Stimulated activated CD8-positive, alpha-beta memory T cell treated with anti-CD3 and anti-CD28 coated beads, Interleukin-7, amount 100 ng/mL, for 4 hours (primary cell): ENCODE measurements around the gene ARHGAP30.
"Not testable (repeated sequence)": the region's sequence is repeated elsewhere in the genome, so short reads cannot be mapped to it uniquely, and the experiment has no call there.

Source experiments
- DNase-seq, 2 donors: peaks; one replicate each; pipeline ENCODE4 v3.0.0-alpha.2; 2020; ENCODE audit warnings: low read depth in 2 of 2

The ARHGAP30 gene

GRCh38 chr1:161069731-161070270, at the start of gene ARHGAP30:
Gene ARHGAP30 (minus strand): TSS chr1:161069891. CDS start chr1:161069624, 267 bp downstream.
- DNase-seq = peak; percentile 78 to 80

GRCh38 chr1:161117759-161118581, 48.3 kb upstream of the ARHGAP30 start, which contains the start of the genes NIT1 and PFDN2:
Gene NIT1 (plus strand): TSS chr1:161118105. CDS start chr1:161118177, 72 bp downstream.
Gene PFDN2 (minus strand): TSS chr1:161118037. CDS start chr1:161118026, 11 bp downstream.
- peak; percentile 71 to 83 for DNase-seq

DNA sequence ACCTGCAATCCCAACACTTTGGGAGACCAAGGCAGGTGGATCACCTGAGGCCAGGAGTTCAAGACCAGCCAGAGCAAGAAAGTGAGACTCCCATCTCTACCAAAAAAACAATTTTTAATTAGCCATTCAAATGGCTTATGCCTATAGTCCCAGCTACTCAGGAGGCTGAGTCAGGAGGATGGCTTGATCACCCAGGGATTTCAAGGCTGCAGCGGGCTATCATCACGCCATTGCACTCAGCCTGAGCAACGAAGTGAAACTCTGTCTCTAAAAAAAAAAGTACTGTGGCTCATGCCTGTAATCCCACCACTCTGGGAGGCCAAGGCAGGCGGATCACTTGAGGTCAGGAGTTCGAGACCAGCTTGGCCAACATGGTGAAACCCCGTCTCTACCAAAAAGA, 46.3 kb upstream of the ARHGAP30 start:
- not testable (repeated sequence) for DNase-seq

GRCh38 chr1:161115132-161115711, 45.5 kb upstream of the ARHGAP30 start:
- DNase-seq = peak in 1 of 2 donors; percentile 34

- no peak for DNase-seq
Measured at GRCh38 chr1:161114556-161114955, 44.9 kb upstream of the ARHGAP30 start.

GRCh38 chr1:161113915-161114314, 44.2 kb upstream of the ARHGAP30 start:
- no peak for DNase-seq

DNA sequence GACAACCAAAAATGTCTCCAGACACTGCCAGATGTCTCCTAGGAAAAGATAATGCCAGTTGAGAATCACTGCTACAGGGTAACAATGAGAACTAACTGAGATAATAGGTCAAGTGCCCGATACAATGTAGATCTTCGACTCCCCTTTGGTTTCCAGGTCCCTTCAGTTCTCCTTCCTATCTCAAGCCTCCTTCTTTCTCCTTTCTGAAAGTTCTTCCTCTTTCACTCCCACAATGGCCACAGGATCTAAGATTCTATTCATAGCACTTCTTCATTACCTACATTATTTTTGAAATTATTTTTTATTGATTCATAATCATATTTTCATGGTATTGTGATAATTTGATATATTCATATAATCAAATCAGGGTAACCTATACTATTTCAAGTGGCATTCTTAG, 41.8 kb upstream of the ARHGAP30 start:
- DNase-seq = no peak

DNA sequence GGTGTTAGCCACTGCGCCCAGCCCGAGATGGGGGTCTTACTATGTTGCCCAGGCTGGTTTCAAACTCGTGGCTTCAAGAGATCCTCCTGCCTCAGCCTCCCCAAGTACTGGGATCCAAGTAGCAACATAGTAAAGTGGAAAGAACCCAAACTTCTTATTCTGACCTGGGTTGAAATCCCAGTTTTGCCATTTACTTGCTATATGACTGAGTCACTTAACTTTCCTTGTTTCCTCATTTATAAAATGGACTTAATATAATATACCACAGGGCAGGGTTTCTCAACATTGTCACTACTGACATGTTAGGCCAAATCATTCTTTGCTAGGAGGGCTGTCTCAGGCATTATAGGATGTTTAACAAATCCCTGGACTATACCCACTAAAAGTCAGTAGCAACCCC, 41.4 kb upstream of the ARHGAP30 start:
- no peak for DNase-seq

DNA sequence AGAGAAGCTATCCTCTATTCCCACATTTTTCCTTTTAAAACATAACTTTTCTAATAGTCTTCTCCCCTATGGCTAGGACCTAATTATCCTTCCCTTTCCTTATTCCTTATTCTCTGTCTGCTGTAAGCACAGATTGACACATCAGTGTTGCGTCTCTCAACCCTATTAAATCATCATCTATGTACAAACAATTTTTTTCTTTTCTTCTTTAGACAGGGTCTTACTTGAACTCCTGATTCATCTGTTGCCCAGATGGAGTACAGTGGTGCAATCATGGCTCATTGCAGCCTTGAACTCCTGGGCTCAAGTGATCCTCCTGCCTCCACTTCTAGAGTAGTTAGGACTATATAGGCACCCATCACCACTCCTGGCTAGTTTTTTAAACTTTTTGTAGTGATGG, 36.7 kb upstream of the ARHGAP30 start:
- no peak for DNase-seq

DNA sequence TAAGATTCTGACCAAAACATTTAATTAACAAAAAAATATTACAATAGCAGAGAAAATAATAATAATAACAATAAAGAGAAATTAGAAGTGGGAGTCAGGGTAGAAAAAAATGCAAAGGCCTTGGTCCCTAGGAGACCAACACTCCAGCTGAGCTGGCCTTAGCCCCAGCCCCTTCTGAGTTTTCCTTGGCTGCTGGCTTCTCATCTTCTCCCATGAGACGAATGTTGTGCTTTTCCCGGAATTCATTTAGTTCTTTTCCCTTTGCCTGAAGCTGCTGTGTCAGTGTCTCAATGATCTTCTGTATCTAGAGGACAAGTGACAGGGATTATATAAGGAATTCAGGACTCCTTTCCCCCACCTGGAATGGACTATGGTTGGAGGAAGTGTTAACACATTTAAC, 30.9 kb upstream of the ARHGAP30 start:
- DNase-seq = no peak

DNA sequence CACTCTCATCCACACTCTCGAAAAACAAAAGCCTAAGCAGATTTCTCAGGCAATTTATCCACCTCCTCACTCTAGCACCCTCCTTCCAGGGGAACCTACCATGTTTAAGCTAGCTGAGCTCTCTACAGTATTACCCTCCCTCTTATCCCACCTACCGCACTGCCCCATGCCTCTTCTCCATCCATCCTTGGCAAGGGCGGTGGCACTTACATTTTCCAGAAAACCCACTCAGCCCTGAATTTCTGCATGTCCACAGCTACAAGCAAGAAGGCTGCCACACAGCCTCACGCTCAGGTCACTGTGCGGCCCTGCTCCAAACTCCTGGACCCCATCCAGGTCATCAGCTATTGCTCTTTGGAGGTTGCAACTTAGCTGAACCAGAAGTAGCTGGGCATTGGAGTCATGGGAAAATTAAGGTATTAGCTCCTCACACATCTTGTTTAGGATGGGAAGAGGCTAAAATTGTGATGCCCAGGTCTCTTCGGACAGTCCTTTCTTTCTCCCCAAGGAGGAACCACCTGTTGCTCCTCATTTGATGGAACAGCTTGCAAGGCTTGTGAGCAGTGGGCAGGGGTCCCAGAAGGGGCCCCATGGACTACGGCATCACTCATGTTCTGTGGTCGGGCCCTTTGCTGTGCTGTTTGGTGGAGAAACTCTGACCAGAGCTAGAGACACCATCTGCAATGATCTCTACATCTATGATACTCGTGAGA, 29.6 kb upstream of the ARHGAP30 start:
- no peak for DNase-seq

GRCh38 chr1:161098210-161099068, 28.7 kb upstream of the ARHGAP30 start, which contains the start of gene KLHDC9:
Gene KLHDC9 (plus strand): TSS chr1:161098361. CDS start chr1:161098536, 175 bp downstream.
- DNase-seq = peak; percentile 26 to 60

DNA sequence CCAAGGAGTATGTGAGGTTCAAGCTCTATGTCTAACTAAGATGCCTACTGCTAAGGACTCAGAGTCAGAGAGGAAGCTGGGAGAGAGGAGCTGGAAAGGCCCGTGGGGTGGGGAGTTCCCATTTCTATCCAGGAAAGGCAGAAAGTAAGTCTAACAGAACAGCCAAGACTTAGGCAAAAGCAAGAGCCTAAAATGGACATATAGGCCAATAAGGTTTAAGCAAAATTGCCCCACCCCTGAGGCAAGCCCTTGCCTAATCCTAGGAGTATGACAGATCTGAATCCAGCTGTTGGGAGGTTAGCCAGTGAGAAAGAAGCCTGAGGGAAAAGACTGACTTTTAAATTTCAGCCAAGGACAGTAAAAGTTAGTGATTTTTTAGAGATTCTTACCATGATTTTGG, 26.8 kb upstream of the ARHGAP30 start:
- DNase-seq = no peak

DNA sequence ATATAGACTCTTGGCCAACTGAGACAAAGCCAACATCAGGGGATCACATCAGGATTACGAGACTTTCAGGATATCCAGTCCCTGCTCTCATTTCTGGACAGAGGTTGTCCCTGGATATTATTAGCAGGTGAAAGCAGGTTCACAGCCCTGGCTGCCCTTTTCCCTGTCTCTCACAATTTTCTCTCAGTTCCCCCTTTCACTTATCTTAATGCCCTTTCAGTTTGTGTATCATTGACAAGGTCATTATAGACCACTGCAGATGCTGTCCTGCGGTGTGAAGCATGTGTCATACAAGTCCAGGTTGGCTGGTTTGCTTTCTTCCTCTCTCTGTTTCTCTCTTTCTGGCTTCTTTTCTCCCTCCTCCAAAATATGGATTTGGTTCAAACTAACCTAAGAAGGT, 26.3 kb upstream of the ARHGAP30 start:
- no peak for DNase-seq

DNA sequence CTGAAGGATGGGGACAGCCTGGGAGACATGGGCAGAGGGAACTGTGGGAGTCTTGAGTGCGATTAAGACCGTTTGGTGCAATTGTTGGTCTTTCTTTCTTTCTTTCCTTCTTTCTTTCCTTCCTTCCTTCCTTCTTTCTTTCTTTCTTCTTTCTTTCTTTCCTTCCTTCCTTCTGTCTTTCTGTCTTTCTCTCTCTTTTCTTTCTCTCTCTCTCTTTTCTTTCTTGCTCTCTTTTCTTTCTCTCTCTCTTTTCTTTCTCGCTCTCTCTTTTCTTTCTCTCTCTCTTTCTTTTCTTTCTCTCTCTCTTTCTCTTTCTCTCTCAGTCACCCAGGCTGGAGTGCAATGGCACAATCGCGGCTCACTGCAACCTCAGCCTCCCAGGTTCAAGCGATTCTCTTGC, 25.5 kb upstream of the ARHGAP30 start:
- DNase-seq = no peak

GRCh38 chr1:161094481-161094880, 24.8 kb upstream of the ARHGAP30 start:
- DNase-seq = no peak

DNA sequence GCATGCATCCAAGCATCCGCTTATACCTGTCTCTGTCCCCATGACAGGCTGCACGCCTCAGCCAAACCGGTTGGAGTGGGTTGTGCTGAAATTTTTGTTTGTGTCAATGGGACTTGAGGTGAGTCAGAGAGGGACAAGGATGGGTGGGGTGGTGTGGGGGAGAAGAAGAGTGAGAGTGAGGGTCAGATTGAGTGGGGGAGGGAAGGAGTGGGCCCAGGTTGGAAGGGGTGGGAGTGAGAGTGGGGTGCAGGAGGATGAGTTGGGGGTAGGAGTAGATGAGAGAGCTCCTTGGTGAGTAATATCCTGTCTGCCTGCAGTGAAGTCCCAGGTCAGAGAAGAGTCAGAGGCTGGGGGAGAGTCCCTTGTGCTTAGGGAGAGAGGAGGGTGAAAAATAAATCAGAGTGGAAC, 22.9 kb upstream of the ARHGAP30 start:
- DNase-seq = peak; percentile 44 to 60

GRCh38 chr1:161091796-161092507, 22.3 kb upstream of the ARHGAP30 start:
- DNase-seq = no peak

DNA sequence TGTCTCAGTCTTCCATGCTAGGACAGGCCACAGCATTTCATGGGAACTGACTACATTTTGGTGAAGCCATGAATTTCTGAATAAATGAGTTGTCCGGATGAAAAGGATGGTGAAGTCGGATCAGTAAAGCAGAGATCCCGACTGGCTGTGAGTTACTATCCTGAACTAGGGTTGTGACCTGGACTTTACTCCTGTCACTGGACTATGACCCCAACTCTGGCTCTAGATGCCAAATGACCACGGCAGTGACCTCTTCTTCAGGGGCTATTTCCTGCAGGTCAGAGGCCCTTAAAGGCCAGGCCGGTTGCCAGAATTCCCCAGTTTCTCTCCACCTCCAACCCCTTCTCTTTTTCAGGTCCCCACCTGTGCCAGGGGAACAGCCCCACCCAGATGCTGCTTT, 21.4 kb upstream of the ARHGAP30 start:
- DNase-seq = no peak

DNA sequence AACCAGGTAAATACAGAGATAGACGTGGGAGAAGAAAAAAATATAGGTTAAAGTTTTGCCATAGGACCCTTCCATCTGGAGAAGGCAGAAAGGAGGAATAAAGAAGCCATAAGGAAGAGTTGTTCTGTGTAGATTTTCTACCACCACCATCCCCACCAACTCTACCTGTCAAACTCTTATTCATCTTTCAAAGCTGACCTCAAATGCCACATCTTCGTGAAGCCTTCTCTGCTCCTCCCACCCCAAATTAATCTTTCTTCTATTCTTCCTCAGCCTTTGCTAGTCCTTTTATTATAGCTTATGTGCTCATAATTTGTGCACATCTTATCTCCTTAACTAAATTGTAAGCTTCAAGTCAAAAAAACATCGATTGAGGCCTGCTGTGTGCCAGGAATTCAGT, 20.9 kb upstream of the ARHGAP30 start:
- DNase-seq = no peak
